ENCODE results near the gene C19orf53.
A peak's percentile ranks its signal among the peaks of the same experiment; 100 is the strongest.

The C19orf53 gene

DNA sequence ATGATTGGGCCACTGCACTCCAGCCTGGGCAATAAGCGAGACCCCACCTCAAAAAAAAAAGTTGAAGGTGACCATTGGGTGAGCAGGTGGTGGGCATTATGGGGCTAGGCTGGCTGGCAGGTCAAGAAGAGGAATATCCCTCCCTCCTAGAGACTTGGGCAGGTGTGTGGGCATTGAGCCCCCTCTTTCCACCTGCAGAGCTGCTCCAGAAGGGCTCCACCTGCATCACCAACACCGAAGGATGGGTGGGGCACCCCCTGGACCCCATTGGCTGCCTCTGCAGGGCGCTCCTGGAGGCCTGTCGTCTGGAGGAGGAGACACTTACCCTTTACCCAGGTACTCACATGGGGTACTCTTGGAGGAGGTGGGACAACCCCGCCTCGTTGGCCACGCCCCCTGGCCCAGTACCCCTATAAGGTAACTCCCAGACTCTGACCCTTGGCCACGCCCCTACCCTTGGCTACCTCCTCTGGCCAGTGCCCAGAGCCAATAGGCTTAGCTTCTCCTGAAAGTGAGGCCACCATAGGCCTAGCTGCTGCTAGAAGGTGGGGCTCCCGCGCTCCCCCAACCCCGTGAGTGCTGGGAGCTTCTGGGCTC, 42.9 kb downstream of the C19orf53 start:
- H3K27me3 ChIP-seq (ENCODE audit: control insufficient read depth, insufficient read depth, low read length), result no peaks in the 10 kb centered on the region

DNA sequence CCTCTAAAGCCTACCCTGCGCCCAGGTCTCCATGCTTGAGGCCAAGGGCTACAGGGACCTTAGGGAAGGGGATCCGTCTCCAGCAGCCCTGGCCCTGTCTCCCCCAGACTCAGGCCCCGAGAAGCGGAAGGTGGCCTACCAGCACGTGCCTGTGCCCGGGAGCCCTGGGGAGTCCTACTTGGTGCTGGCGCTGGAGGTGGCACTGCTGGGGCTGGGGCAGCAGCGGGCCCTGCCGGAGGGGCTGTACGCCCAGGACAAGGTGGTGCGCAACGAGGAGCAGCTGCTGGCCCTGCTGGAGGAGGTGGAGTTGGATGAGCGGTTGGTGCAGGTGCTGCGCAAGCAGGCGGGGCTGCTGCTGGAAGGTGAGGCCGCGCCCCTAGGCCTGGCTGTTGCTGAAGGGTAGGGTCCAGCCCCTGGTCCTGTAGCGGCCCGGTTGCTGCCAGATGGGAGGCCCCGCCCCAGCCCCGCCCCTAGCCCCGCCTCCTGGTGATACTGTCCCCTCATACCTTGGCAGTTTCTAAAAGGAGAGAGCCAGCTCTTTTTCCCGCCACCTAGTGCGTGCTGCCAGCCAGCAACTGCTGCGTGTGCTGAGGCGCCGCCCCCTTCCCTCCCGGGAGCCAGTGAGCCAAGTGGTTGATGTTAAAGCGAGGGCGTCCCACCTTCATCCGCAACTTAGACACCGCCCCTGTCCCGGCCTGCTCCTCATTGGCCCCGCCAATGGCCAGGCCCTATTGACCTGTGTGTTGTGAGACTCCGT, 43.5 kb downstream of the C19orf53 start:
- H3K9me3 ChIP-seq (ENCODE audit: control insufficient read depth, low read length), result no peaks in the 10 kb centered on the region
- H3K79me2 ChIP-seq, result no peaks in the 10 kb centered on the region
- H2AFZ ChIP-seq, result peak overlapping the region; percentile 88
- H3K4me2 ChIP-seq (ENCODE audit: low read length), result peak overlapping the region; percentile 99
- H3K4me1 ChIP-seq, result peaks cover 4% of the 10 kb centered on the region
- peak overlapping the region; percentile 25 for H3K9ac ChIP-seq
- TF ChIP-seq, protein P1, sequence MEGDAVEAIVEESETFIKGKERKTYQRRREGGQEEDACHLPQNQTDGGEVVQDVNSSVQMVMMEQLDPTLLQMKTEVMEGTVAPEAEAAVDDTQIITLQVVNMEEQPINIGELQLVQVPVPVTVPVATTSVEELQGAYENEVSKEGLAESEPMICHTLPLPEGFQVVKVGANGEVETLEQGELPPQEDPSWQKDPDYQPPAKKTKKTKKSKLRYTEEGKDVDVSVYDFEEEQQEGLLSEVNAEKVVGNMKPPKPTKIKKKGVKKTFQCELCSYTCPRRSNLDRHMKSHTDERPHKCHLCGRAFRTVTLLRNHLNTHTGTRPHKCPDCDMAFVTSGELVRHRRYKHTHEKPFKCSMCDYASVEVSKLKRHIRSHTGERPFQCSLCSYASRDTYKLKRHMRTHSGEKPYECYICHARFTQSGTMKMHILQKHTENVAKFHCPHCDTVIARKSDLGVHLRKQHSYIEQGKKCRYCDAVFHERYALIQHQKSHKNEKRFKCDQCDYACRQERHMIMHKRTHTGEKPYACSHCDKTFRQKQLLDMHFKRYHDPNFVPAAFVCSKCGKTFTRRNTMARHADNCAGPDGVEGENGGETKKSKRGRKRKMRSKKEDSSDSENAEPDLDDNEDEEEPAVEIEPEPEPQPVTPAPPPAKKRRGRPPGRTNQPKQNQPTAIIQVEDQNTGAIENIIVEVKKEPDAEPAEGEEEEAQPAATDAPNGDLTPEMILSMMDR (IDR thresholded peaks at IDR 0.05), result no peak
- peak overlapping the region; percentile 72 for H3K27ac ChIP-seq
- peak overlapping the region; percentile 66 for H3K4me3 ChIP-seq (ENCODE audit: low read depth, low read length)
- no peaks in the 10 kb centered on the region for H3K36me3 ChIP-seq (ENCODE audit: control insufficient read depth, insufficient read depth, low read length)
- no peaks in the 10 kb centered on the region for H3K27me3 ChIP-seq (ENCODE audit: control insufficient read depth, insufficient read depth, low read length)

More for the DNA sequence above, 42.9 kb downstream of the C19orf53 start:
- Histone ChIP-seq H3K36me3 (ENCODE audit: control insufficient read depth, insufficient read depth, low read length) (no peaks in the 10 kb centered on the region), H3K9ac (peak overlapping the region; percentile 25), H3K4me1 (peaks cover 4% of the 10 kb centered on the region), H2AFZ (peak overlapping the region; percentile 88), H3K79me2 (no peaks in the 10 kb centered on the region), H3K27ac (peak overlapping the region; percentile 72), H3K4me2 (ENCODE audit: low read length) (peak overlapping the region; percentile 99), H3K9me3 (ENCODE audit: control insufficient read depth, low read length) (no peaks in the 10 kb centered on the region), H3K4me3 (ENCODE audit: low read depth, low read length) (peak overlapping the region; percentile 66)
- TF ChIP-seq, protein P1 (IDR thresholded peaks at IDR 0.05), result no peak

DNA sequence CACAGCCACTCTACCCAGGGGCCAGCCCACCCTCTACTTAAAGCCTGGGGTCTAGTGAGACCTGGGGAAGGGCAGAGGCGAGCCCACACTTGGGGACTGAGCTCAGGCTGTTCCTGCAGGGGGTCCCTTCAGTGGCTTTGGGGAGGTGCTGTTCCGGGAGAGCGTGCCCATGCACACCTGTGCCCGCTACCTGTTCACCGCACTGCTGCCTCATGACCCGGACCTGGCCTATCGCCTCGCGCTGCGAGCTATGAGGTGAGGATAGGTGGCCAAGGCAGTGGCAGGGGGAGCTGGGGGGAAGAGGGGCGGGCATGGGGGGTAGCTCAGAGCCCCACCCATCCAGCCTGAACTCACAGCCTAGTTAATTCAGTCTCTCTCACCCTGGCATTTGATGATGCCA, 45.0 kb downstream of the C19orf53 start:
- TF ChIP-seq, protein P1 (IDR thresholded peaks at IDR 0.05), result no peak
- Histone ChIP-seq H3K4me1 (peaks cover 4% of the 10 kb centered on the region), H3K4me2 (ENCODE audit: low read length) (no peak overlapping the region), H3K4me3 (ENCODE audit: low read depth, low read length) (no peak overlapping the region), H3K79me2 (no peaks in the 10 kb centered on the region), H3K9ac (no peak overlapping the region), H3K36me3 (ENCODE audit: control insufficient read depth, insufficient read depth, low read length) (no peaks in the 10 kb centered on the region), H3K9me3 (ENCODE audit: control insufficient read depth, low read length) (no peaks in the 10 kb centered on the region), H3K27ac (no peak overlapping the region), H2AFZ (no peak overlapping the region), H3K27me3 (ENCODE audit: control insufficient read depth, insufficient read depth, low read length) (no peaks in the 10 kb centered on the region)

DNA sequence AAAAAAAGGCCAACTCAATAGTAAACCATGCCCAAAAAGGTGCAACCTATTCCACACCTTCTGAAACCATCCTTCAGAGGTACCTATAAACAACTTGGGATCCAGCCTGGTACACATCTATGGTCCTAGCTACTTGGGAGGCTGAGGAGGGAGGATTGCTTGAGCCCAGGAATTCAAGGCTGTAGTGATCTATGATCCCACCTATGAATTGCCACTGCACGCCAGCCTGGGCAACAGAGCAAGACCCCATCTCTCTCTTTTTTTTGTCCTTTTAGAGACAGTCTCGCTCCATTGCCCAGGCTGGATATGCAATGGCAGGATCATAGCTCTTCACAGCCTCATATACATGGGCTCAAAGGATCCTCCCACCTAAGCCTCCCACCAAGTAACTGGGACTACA, 47.0 kb downstream of the C19orf53 start:
- Histone ChIP-seq H3K79me2 (peaks cover 5% of the 10 kb centered on the region), H3K27ac (no peak overlapping the region), H3K27me3 (ENCODE audit: control insufficient read depth, insufficient read depth, low read length) (no peaks in the 10 kb centered on the region), H3K4me1 (peaks cover 4% of the 10 kb centered on the region), H3K9ac (no peak overlapping the region), H2AFZ (no peak overlapping the region), H3K4me2 (ENCODE audit: low read length) (no peak overlapping the region), H3K9me3 (ENCODE audit: control insufficient read depth, low read length) (no peaks in the 10 kb centered on the region), H3K36me3 (ENCODE audit: control insufficient read depth, insufficient read depth, low read length) (no peaks in the 10 kb centered on the region), H3K4me3 (ENCODE audit: low read depth, low read length) (no peak overlapping the region)
- TF ChIP-seq, protein P1 (IDR thresholded peaks at IDR 0.05), result no peak

Data from parathyroid adenoma (tissue), 2 donors.